ENCODE results near the gene CNTFR.

Gene CNTFR

GRCh38 chr9:34620061-34620994 is 30.8 kb upstream of the CNTFR start, which contains the start of gene DCTN3:
Gene DCTN3, minus strand, starts transcription at chr9:34620495. Its CDS starts 31 bp downstream, at chr9:34620464.
- DNase-seq = peak; percentile 66 to 85

- no peak for DNase-seq
Observed at GRCh38 chr9:34615132-34615531, 25.6 kb upstream of the CNTFR start.

GRCh38 chr9:34612788-34613390 is 23.4 kb upstream of the CNTFR start:
- DNase-seq = peak; percentile 13 to 70

- DNase-seq = peak; percentile 60 to 69
Observed at GRCh38 chr9:34611811-34612787, 22.6 kb upstream of the CNTFR start, which contains the start of gene RPP25L. Gene RPP25L, minus strand, starts transcription at chr9:34612097. Its CDS starts 801 bp downstream, at chr9:34611296.

- no peak for DNase-seq
Observed at GRCh38 chr9:34611251-34611810, 21.8 kb upstream of the CNTFR start.

- no peak for DNase-seq
Observed at GRCh38 chr9:34610434-34611206, 21.1 kb upstream of the CNTFR start.

GRCh38 chr9:34607331-34607730 is 17.8 kb upstream of the CNTFR start:
- DNase-seq = no peak

GRCh38 chr9:34606905-34607304 is 17.4 kb upstream of the CNTFR start:
- DNase-seq = no peak

GRCh38 chr9:34606190-34606589 is 16.7 kb upstream of the CNTFR start:
- DNase-seq = no peak

GRCh38 chr9:34603610-34604231 is 14.2 kb upstream of the CNTFR start:
- DNase-seq = peak; percentile 30 to 47

- DNase-seq = no peak
Observed at GRCh38 chr9:34601937-34602573, 12.5 kb upstream of the CNTFR start.

- DNase-seq = no peak
Observed at GRCh38 chr9:34600908-34601307, 11.4 kb upstream of the CNTFR start.

GRCh38 chr9:34599546-34599945 is 10.0 kb upstream of the CNTFR start:
- no peak for DNase-seq

- DNase-seq = no peak
Observed at GRCh38 chr9:34594177-34594576, 4.7 kb upstream of the CNTFR start.

GRCh38 chr9:34592895-34593601 is 3.5 kb upstream of the CNTFR start:
- no peak for DNase-seq

GRCh38 chr9:34591917-34592866 is 2.7 kb upstream of the CNTFR start:
- no peak for DNase-seq

GRCh38 chr9:34591248-34591916 is 1.9 kb upstream of the CNTFR start:
- DNase-seq = peak in 1 of 2 experiments; percentile 49

All from SHP77 (cell line).